GM21528 (cell line): ENCODE measurements around the gene GABBR2.

Experiments used
- ATAC-seq: cut with Tn5 transposase; IDR thresholded peaks from one replicate; pipeline ENCODE4 v1.9.1; 2021; ENCODE audit warnings: mild to moderate bottlenecking, moderate library complexity; ENCODE audit not compliant: unreplicated experiment, low FRiP score

Gene GABBR2

GRCh38 chr9:98316445-98317133 is 392.1 kb downstream of the GABBR2 start:
- no peak for ATAC-seq

DNA sequence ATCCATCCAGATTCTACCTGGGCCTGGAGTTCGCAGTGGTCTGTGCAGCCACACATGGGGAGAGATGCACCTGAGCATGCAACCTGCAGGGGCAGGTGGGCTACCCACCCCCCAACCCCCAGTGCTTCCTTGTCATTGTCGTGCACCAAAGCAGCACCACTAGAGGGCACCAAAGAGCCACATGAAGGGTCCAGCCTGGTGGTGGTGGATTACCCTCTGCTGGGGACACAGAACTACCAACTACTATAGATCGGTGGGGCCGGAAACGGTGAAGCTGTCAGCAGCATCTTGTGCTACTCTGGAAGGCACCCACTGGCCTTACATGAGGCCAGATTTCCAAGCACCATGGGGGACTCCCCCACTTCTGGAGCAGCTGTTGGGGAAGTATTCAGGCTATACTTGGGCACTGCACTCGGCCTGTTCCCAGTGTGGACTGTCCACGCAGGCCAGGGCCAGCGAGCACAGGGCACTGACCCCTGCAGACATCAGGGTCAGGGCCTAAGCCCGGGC is 393.1 kb downstream of the GABBR2 start:
- peak; percentile 68 for ATAC-seq

DNA sequence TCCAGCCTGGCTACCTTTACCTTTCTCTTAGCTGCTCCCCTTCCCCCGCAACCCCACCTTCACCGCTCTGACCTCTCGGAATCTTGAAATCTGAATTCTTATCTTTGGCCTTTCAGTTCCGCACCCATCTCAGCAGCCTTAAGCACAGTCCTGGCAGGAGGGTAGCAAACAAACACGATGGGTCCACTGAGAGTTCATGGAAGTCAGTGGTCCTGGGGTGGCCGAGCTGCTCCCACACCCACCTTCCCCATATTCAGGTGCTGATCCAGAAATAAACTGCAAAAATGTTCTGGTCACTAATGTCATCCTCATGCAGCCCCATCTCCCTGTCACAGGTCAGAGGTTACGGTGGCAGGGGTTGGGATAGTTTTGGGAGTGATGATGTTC is 393.7 kb downstream of the GABBR2 start:
- ATAC-seq, result no peak

DNA sequence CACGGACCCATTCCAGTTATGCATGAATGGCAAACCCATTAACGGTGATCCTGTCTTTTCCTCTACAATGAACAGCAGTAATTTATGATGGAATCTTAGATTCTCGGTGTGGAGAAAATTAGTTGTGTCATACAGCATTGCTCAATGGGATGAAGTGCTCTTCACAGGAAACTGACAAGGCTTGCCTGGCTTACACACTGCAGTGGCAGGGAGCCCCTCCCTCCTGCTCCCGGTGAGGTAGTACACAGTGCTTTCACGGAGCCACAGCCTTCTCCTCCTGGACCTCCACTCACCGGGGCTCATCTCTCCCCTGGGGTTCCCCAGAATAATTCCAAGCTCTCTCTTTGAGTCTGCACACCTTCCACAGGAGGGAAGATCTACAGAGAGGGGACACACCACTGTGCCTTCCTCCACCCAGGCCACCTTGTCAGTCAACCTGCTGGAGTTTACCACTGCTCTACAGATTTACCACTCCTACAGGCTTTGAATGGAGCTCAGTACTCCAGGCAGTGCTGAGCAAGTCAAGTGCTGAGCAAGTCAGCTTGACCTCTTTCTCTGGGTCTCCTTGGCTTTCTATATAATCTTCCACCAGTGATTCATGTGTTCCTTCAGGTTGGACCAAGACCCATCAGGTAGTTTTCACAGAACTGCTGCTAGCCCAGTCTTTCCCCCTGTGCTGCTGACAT is 394.2 kb downstream of the GABBR2 start:
- no peak for ATAC-seq

GRCh38 chr9:98312365-98312764 is 396.4 kb downstream of the GABBR2 start:
- ATAC-seq, result no peak

DNA sequence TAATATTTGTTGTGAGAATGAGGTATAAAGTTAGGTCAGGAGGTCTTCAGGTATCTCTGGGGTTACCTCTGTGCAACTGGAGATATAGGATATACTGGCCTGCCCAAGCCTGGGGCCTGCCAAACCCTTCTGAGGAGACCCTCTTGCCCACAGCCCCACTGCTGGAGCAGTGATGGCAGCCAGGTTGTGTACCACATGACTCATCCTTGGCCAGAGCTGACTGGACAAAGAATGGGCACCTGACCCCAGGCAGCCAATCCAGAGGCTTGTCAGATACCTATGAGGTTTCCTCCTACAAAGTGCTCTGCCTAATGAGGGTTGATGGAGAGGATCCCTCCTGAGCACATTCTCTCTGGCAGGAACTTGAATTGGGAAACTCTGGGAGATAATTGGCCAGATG is 397.2 kb downstream of the GABBR2 start:
- ATAC-seq, result no peak

DNA sequence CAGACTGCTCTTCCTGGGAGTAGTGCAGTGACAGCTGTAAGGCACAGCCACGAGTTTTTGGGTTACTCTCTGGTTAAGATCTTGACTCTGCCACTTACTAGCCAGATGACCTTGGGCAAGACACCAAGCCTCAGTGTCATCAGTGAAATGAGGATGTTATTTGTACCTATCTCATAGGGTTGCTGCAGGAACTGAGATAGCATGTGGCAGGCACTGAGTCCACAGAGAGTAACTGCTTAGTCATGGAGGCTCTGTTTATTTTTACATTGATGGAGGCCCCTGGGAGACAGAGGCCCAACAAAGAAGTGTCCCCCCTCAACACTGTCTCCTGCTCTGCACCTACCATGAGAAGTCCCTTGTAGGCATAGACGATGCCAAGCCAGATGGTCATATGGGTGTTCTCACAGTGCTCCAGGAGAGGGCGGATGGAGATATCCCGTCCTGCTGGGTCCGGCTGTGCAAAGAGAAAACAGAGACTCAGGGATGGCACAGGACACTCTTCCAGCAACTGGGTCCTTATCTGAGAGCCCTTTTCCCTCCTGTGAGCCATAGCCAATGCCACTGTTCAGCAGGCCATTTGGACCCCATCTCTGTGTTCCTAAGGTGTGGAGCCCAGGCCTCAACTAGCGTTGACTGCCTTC is 397.9 kb downstream of the GABBR2 start:
- no peak for ATAC-seq

GRCh38 chr9:98306384-98307145 is 402.2 kb downstream of the GABBR2 start:
- no peak for ATAC-seq

DNA sequence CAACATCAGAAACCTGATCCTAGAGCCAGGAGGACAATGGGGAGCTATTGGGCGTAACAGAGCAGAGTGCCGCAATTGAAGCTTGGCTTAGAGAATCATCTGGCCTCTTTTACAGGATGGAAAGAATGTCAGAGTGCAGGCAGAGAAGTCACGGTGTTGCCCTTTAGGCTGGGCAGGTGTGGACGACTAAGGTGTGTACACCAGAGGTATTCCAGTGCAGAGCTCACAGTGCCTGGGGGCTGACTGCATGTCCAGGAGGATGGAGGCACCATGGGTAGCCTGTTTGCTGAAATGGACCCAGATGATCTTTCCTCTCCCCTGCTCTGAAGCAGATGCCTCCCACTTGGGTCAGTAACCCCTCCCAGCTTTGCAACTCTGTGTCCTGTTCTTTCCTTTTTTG is 404.4 kb downstream of the GABBR2 start:
- no peak for ATAC-seq

GRCh38 chr9:98303633-98304125 is 405.1 kb downstream of the GABBR2 start:
- no peak for ATAC-seq

- no peak for ATAC-seq
Observed at GRCh38 chr9:98302938-98303632, 405.6 kb downstream of the GABBR2 start.

DNA sequence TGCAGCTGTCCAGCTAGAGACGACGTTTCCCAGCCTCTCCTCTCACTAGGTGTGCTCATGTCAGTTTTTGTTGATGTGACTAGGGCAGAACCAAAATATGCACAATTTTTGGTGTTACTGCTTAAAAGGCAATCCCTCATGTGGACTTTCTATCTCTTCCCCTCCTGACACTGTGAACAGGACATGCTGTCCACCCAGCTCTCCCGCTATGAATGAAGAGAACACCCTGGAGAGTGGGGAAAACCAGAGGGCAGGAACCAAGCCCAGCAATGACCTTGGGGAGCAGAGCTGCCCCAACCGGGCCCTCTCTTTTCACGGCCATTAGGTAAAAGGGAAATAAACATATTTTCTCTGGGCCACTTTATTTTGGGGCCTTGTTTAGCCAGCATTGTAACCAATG is 406.6 kb downstream of the GABBR2 start:
- ATAC-seq, result no peak

DNA sequence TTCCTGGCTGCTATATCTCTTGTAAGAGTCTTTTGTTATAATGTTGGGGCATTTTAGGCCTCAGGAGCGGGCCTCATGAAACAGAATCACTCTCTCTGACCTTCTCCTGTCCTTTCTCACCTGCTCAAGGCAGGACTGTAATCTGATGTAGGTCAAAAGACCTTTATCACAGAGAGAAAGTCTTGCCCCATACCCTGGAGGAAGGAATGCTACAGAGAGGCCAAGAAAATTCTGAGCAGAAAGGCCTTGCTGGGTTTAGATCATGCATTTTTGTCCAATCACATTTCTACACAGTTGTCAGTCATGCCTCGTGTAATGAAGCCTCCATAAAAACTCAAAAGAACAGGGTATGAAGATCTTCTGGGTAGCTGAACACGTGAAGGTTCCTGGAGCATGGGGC is 408.1 kb downstream of the GABBR2 start:
- no peak for ATAC-seq

GRCh38 chr9:98298476-98298875 is 410.3 kb downstream of the GABBR2 start:
- no peak for ATAC-seq

- no peak for ATAC-seq
Observed at GRCh38 chr9:98295824-98296223, 412.9 kb downstream of the GABBR2 start.

GRCh38 chr9:98291820-98292219 is 416.9 kb downstream of the GABBR2 start:
- ATAC-seq, result no peak

- no peak for ATAC-seq
Observed at GRCh38 chr9:98290411-98290810, 418.3 kb downstream of the GABBR2 start.

DNA sequence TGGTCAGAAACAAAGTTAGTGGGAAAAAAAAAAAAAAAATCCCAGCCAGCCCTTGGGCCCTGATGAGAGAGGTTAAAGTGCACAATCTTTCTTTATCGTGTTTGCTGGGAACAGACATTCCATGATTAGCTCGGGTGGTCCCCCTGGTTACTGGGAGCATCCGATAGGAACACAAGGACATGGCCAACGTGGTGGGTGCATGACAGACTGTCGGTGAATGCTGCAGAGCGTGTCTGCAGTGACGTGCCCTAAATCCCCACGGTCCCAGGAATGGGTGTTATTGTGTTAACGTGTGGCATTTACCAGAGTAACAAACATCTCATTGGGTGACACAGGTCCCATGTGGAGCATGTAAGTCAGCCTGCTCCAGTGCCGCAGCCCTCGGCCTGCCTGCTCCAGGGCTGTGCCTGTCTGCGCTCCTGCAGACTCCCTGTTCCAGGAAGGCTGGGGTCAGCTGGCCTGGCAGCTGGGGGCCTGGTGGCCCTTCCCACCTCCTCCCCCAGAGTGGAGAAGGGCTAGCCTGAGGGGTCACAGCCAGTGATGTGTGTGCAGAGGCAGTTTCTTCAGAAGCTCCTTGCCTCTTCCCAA is 419.0 kb downstream of the GABBR2 start:
- ATAC-seq, result no peak

DNA sequence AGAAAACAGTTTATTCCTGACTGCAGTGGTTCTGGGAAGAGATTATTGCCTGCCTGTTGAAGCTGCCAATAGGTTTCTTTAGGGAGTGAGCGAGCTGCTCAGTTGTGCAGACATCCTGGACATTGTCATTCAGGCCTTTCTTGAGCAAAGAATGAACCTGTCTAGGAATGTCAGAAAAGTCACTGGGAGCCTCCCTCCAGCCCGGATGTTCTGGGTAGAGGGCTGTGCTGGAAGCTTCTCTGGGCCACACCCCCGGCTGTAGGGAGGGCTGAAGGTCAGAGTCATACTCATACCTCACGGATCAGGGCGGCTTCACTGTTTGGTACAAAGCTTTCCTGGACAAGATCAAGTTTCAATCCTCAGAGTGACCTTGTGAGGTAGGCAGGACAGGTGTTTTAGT is 419.9 kb downstream of the GABBR2 start:
- no peak for ATAC-seq

- ATAC-seq, result no peak
Observed at GRCh38 chr9:98287384-98287783, 421.4 kb downstream of the GABBR2 start.
